NCI-H446 treated with DMSO at 0.1 percent for 48 hours (cell line): Measurements from ENCODE around the gene SLC9A8.

Experiments used
- DNase-seq: peaks from one replicate; lab custom pipeline; 2025; lab: John Stamatoyannopoulos, UW

Gene SLC9A8

DNA sequence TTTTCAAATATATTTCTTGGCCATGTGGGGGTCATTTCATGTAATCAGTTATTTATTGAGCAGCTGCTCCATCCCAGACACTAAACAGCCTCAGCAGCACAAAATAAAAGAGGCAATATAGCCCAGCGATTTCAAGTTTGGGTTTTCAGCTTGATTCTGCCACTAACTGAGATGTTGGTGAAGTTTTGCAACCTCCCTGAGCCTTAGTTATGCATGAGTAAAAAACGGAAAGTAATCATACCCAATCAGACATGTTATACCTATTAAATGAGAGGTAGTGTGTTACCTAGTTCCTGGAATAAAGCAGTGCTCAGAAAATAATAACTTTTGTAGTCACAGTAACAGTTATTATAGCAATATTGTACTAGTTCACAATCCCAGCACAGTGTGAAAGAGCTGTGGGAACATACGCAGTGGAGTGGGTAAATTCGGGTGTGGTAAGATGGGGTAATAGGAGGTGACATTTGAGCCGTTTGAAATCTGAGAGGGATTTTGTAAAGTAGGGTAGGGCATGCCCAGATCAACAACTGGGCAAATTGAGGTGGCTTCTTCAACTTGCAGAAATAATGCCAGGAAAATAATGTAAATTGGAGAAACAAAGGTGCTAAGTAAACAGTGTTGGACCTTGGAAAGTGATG lies 1.5 kb downstream of the SLC9A8 start:
- no peak for DNase-seq

DNA sequence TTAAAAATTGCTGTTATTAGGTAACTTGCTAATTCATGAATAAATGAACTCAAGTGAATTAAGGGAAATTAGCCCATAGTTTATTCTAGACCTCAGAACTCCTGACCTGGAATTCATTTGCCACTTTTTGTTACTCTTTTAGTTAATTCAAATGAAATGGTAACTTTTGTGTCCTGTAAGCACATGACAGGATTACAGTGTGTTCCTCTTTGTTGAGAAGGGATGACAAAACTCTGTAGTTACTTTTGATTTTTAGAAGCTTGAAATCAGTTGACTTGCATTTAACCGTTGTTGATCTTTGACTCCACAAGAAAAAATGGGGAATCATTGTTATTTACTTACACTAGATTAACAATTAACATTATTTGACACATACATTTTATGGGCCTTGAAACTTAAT lies 6.2 kb downstream of the SLC9A8 start:
- DNase-seq, result no peak

DNA sequence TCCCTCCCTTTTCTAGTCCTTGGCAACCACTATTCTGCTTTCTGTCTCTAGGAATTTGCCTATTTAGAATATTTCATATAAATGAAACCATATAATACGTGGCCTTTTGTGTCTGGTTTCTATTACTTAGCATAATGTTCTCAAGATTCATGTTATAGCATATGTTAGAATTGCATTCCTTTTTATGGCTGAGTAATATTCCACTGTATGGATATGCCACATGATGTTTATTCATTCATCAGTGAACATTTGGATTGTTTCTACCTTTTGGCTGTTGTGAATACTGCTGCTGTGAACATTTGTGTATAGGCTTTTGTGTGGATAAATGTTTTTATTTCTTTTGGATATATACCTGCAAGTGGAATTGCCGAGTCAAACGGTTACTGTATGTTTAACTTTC lies 7.1 kb downstream of the SLC9A8 start:
- no peak for DNase-seq

DNA sequence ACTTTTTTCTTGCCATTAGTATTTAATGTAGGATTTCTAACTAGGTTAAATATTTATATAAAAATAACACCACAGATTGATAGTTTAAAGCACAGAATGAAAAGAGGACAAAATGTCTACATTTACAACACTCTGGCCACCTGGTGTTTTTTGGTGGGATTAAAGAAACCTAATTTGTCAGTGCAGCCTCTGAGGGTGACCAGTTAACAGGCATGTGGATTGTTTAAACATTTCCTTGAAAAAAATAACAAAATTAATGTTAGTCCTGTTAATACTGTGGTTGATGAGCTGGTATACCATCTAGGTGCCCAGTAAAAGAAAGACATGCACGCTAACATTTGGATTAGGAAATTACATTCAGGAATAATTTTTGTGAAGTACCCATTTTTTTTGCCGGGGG lies 8.8 kb downstream of the SLC9A8 start:
- no peak for DNase-seq

DNA sequence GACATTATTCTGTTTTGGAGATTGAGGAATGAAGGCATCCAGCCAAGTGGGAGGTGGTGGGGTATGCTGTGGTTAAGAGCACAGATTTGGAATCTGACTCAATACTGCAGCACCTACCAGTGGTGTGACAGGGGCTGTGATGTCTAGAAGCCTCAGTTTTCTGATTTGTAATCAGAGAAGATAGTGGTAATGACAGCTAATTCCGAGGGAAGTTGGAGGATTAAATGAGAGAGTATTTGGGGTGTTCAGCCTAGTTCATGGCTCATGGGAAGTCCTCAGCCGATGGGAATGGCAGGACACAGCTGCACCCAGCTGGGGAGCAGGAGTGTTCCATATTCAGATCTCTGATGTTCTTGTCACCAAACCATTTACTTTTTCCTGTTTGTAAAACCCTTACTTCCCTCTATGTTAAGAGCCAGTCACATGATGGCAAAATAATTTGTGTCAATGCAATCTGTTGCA lies 9.3 kb downstream of the SLC9A8 start:
- DNase-seq, result no peak

DNA sequence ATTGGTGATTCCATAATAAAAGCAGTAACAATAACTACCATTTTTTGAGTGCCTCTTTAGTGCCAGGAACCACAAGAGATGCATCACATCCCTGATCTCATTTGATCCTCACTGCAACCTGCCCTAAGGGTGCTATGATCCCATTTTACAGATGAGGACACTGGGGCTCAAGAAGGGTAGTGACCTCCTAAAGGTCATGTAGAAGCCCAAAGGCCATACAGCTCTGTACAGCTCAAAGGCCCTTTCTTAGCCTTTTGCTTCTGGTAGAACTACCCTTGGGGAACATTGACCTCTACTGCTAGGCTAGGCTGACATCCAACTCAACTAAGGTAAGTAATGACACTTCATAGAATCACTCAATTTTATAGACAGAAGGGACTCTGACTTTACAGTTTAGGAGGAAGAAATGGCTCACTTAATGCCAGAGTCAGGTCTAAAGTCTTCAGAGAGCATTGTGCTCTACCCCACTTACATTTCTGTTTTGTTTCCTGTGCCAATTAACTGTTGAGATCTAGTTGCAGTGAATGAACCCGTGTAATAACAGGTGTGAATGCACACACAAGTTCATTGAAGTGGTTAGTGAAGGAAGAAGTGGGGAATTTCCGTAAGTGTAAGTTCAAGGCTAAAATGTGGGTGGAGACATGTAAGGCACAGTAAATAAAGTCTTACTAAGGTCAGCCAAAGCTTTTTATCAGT lies 10.7 kb downstream of the SLC9A8 start:
- DNase-seq, result no peak

DNA sequence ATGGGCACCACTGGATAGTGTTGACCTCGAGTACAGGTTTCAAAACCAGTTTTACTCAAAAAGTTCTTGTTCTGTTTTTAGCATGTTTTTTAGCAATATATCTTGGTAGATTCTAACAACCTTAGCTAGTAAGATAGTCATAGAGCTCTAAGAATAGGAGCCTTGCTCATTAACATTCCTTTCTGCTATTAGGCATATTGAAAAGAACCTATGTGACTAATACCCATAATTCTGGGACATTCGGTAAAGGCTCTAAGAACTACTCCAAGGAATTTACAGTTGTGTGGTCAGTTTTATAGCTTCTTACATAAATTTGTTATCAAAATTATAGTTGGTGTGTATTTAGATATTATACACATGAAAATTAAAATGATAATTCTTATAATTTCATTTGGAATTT lies 11.6 kb downstream of the SLC9A8 start:
- no peak for DNase-seq

DNA sequence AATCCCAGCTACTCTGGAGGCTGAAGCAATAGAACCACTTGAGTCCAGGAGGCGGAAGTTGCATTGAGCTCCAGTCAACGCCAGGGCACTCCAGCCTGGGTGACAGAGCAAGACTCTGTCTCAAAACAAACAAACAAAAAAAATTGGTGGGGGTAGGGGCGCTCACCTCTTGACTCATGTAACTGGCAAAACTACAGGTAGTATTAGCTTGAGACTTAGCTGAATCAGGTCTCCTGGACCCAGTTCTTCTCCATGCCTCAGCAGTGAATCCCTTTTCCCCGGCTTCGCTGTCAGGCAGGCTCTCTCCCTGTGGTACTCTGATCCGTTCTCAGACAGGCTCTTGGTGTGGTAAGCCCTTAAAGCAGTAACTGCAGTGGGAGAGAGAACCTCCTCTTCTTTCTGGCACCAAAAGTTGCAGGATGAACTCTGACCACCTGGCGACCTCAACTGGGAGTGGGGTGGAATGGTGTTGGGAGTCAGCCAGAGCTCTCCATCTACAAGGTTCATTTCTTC lies 12.9 kb downstream of the SLC9A8 start:
- DNase-seq, result no peak

DNA sequence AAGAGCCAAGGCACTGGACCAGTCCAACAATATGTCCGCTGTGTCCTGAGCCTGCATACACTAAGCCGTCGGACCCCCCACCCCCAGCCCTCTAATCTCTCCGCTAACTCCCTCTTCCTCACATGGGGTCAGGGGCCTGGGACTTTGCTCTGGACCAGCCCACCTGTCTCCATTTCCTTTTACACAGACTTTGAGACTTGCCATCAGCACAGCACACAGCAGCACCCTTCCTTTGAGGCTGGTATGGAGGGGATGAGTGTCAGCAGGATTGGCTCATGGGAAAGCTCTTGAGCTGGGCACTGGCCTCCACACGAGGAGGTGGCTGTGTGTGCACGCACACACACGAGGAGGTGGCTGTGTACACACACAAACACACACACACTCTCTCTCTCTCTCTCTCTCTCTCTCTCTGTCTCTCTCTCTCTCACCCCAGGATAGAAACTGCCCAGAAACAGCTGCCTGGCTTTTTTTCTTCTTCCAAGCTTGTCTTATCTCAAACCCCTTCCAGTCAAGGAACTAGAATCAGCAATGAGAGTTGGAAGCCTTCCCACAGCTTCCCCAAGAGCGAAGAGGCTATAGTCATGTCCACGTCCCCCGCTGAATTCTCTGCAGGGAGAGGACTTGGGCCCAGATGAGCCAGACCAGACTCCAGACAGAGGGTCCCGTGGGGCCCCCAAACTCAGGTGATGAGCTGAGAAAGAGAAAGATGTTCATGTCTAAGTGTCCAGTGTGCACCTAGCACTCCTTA lies 18.6 kb downstream of the SLC9A8 start:
- DNase-seq, result no peak

DNA sequence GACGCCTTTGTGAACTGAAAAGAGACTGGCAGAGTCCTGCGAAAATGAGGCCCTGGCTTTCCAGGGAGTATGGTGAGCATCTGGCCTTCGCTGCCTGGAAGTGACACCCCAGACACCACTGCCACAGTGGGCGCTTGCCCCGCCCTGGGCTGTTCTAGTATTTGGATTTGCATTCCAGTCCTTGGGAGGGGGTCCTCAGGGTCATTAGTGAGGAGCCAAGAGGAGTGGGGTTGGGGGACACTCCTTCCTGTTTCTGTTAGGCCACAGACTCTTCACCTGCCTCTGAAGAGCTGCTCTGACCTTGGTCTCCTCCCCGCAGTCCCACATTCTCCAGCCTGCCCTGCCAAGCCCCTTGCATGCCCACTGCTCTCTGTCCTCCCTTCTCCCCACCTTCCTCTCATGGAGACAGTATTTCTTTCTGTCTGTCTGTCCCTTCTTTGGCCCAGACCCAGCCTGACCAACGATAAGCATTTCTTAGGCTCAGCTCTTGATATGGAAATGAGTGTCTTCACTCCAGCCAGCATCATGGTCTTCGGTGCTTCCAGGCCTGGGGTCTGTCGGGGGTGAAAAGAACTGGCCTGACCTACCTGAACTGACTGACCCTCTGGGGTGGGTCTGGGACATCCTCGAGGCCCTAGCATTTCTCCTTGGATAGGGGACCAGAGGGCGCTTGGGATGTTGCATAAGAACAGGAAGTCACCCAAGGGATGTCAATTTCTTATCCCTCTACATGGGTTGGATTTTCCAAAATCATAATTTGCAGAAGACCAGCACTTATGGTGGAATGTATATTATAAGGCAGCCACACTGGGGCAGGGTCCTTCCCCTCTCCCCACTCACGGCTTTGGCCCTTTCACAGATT lies 19.4 kb downstream of the SLC9A8 start:
- no peak for DNase-seq

DNA sequence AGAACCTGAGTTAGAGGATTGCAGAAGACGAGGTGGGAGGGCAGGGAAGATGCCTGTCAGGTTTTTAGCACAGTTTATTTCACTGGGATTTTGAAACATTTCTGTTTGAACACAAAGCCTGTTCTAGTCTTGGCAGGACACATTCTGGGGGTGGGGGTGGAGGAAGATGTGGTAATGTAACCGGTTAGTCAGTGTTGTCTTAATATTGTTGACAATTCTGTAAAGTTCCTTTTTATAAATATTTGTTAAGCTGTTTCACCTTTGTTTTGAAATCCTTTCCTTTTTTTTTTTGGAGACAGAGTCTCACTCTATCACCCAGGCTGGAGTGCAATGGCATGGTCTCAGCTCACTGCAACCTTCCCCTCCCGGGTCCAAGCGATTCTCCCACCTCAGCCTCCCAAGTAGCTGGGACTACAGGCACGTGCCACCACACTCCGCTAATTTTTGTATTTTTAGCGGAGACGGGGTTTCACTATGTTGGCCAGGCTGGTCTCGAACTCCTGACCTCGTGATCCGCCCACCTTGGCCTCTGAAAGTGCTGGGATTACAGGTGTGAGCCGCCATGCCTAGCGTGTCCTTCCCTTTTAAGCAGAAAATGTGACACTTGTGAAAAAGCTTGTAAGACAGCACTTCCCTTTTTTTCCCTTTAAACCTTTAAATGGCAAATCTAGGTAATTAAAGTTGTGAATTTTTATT lies 20.2 kb downstream of the SLC9A8 start:
- DNase-seq, result no peak

DNA sequence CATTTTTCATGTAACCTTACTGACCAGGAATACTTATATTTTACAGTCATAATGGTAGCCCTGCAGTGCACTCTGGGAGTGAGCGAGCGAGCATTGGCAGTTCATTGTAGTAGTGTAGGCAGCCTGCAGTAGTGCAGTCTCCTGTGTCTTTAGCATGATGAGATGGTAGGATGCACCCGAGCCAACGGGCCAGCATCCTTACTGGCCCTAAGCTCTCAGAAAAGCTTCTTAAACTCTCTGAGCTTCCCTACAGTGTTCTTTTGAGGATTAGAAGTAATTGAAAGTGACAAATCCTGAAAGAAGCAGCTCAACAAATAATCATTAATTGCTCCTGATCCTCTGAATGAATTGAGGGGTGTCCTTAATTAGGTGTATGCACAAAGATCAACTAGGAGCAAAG lies 20.9 kb downstream of the SLC9A8 start:
- DNase-seq, result no peak

DNA sequence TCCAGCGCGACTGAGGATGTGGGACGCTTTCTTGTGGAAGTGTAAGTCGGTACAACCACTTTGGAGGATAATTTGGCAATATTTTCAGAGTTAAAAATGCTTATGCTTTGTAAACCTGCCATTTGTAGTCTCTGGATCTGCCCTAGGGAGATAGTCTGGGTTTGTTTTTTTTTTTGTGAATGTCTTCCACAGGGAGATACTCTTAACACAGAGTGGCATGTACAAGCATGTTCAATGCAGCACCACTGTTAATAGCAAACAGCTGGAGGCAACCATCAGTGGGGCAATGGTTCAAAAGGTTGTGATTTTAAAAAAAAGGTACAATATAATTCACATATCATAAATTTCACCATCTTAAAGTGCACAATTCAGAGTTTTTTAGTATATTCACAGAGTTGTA lies 22.4 kb downstream of the SLC9A8 start:
- DNase-seq, result no peak

DNA sequence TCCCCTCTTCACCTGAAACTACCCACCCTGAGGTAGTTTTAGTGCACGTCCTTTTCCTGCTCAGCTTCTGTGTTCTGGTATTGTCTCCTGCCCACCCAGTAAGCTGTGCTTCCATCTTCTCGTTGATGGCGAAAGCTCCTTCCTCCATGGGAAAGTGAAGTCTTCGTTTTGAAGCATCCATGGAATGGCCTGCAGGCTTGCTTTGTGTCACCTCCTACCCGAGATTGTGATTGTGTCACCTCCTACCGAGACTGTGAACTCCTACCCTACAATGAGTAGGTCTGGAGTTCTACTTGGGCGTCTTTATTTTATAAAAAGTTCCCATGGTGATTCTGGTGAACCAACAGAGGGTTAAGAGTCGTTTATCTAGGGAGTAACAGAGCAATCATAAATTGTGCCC lies 25.9 kb downstream of the SLC9A8 start:
- no peak for DNase-seq

DNA sequence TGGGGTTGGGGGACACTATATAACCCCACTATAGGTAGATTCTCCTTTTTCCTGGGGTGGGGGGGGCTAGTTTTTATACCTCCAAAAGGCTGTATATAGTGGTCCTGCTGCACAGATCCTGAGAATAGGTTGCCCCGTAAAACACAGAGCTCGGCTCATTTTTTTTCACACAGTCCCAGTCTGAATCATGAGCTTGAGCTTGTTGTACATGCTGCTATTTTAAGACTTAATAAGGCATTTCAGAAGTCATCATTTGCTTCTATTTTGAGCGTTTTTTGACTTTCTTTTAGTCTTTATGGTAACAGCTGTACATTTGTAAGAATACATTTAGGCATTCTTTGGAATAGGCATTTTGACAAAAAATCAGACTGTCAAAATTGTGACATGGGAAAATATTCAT lies 30.5 kb downstream of the SLC9A8 start:
- DNase-seq, result no peak

DNA sequence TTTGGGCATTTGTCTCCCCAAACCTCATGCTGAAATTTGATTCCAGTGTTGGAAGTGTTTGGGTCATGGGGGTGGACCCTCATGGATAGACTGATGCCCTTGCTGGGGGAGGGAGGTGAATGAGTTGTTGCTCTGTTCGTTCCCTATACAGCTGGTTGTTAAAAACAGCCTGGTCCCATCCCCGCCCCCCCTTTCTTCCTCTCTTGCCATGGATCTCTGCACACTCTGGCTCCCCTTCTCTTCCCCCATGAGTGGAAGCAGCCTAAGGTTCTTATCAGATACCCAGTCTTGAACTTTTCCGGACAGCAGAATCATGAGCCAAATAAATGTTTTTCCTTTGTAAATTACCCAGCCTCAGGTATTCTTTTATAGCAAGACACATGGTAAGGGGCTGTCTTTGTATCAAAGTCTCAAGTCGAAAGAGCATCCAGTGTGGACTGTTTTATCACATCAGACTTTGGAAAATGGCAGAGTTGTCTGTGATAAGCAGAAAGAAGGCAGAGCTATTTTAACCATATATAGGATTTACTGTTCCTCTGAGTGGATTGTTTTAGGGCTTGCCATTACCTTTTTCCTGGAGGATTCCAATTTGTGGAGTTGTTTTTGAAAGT lies 31.2 kb downstream of the SLC9A8 start:
- no peak for DNase-seq

DNA sequence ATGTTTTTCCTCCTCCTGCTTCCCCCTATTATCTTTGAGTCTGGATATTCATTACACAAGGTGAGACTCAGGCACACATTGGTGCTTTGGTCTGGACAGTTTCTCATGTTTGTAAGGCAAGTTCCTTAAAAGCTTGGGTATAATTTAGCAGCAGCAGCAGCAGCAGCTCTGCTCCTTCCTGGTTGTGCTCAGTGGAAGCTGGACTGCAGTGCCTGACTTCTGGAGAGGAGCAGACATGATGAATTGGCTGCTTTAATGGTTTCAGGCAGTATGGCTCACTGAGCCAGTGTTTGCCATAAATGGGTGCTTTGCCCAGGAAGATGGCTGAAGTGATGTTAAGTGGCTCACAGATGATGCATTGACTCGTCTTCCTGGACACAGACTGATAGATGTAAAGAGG lies 32.4 kb downstream of the SLC9A8 start:
- DNase-seq, result no peak

DNA sequence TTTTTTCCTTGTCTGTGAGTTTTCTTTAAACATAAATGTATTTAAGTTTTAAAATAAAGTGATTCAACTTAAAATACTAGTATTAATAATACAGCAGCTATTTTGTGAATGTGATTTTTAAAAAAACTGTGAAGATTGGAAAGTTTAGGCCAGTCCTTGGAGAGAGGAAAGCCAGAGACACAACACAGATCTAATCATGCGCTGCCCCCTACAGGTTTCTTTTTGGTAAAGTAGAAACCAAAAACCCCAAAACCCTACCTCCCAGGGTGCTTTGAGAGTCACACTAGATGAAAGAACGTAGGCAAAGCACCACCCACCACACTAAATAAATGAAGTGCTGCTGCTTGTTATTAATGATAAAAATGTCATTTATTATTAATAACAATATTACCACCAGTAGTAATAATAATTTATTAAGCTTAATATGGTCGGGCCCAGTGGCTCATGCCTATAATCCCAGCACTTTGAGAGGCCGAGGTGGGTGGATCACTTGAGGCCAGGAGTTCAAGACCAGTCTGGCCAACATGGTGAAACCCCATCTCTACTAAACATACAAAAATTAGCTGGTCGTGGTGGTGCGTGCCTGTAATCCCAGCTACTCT lies 33.7 kb downstream of the SLC9A8 start:
- peak; percentile 24 for DNase-seq

DNA sequence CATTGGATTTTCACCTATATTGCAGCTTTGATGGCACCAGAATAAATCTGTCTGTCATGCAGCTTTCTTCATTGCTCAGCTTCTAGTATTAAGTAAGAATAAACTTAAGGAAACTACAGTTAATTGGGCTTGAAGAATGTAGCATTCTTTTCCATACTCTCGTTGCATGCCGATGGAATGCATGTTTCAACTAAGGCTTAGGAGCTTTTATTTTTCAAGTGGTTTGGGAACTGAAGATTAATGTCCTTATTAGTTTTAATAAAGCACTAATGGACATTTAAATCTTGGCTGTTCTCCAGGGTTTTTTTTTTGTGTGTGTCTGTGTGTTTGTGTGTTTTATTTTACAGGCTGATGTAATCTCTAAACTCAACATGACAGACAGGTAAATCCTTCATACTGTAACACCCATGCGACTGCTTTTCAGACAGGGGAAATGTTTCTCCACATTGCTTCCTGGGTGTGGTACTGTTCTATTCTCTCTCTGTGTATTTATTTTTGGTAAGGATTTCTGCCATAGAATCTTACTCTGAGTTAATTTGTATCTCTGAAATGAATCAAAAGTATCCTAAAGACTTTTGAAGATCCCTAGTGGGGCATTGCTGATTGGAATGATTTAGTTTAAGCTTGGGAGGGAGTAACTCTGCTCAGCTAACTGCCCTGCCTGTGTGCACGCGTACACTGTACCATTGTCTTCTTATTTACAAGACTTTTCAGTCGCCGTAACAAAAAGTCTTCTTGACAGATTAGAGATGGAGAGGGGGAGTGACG lies 38.0 kb downstream of the SLC9A8 start:
- no peak for DNase-seq

DNA sequence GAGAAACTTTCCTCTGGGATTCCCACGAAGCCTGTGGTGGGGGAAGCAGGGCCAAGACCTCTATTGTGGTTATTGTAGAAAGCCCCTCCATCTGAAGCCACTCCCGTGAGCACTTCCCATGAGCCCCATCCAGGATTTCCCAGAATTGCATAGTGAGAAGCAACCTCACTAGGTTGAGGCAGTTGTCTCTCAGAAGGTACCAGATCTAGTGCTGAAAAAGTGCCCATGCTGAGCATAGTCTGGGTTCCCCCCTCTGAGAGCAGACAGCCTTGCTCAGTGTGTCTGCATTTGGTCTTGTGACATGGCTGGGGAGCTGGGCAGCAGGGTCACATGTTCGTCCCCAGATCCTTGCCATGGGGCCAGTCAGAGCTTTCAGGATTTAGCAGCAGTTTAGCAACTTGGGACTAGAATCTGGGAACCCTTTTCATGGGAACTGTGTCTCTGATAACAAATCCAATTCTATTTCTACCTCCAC lies 38.6 kb downstream of the SLC9A8 start:
- no peak for DNase-seq
